Ramos (cell line): ENCODE measurements around the gene ZNF521.

Source experiments
- in situ Hi-C: fragments of 300-500 bp; cut with MboI; formaldehyde crosslinking; loops from one replicate; pipeline ENCODE4 v1.14.3; 2022; ENCODE audit warnings: low sequenced_read_pairs; ENCODE audit not compliant: unreplicated experiment

Gene ZNF521

DNA sequence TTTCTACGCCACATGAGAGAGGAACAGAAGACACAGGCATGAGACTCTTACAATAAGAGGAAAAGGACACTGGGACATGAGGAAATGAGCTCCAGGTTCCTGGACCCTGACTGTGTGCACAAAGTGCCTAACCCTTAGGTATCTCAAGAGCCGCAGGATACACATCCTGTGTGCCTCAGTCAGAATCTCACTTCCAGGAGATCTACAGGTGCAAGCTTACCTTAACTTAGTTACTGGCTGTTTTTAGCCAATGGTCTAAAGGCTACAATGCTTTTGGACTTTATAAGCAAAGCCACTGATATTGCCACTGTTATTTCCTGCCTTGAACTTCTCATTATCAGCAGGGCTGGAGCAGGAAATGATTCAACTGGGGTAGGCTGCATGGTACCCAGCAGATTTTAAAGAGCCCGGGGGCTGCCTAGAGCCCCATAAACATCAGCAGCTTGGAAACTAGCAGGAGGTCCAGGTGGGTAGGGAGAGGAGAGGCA lies 254.4 kb downstream of the ZNF521 start:
- in situ Hi-C loops: no loop called here

DNA sequence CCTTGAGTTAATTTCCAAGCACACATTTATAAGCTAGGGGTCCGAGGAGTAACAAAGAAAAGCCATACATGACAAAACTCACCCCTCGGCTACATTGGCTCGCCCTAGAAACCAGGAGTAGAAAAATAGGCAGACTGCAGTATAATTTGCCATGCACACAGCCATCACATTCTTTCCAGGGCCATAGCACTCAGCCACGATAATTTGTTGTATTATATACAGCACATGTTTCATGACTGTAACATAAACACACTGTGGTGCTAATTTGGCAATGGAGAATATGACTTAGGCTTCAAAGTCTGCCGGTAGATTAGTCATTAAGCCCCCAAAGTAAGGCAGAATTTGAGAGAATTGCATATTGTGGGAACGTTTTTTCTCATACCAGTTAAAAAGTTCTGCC lies 254.9 kb downstream of the ZNF521 start:
- in situ Hi-C loops: no loop called here

DNA sequence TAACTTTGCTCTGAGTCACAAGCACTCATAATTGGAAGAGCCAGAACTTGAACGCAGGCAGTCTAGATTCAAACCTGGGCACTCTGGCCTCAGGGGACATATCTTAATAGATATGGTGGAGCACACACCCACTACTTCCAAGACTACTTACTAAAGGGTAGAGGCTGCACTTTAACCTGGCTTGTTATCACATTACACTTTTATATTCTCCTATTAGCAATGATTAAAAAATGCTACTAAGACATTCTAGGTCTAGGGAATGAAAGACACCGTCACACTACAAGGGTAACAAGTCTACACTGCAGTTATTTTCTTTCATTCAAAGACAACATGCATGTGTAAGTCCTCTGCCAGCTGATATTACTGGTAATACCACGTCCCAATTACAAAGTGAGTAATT lies 258.8 kb downstream of the ZNF521 start:
- in situ Hi-C loops: no loop called here

DNA sequence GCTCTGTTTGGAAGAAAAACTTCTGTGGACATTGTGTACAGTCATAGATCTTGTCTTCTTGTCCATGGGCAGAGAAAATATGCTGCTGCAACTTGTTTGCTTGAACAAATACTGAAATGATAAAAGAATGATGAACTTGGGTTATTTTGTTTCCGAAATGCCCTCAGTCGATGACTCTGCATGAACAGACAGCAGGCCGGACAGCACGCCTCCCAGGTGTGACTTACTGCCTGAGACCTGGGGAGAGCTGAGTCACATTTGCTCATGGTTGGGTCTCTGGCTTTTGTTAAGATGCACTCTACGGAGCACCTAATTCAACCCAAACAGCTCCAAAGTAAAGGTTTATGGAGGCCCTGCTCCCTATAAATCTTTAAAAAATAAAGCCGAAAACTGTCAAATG lies 262.5 kb downstream of the ZNF521 start:
- in situ Hi-C loops: no loop called here

DNA sequence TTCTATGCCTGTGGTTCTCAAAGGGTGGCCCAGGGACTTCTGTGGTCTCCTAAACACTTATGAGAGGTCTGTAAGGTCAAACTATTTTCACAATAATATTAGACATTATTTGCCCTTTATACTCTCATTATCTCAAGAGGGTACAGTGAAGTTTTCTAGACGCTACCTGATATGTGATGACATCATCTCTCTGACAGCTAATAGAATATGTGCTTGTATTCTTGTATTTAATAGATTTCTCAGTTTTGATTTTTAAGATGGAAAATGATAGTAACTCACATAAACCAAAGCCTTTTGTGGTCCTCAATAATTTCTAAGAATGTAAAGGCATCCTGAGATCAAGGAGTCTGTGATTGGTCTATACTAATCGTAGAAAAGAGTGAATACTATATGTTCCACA lies 265.1 kb downstream of the ZNF521 start:
- in situ Hi-C loops: no loop called here

DNA sequence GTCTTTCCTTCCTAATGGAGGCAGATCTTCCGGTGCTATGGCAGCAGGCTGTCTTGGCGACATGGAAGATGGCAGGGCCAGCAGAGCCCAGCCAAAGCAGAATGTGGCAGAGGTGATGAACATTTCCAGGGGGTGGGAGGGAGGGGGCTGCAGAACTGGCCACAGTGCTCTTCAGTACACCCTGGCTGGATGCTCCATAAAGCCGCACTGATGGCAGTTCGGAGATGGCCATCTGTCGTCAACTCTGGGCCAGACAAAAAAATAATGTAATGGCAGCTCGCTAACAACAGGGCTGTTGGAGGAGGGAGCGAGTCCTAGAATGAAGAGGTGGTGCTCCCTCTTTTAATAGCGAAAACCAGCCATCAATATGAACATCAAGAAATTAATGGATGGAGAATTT lies 271.0 kb downstream of the ZNF521 start:
- in situ Hi-C loops: no loop called here

DNA sequence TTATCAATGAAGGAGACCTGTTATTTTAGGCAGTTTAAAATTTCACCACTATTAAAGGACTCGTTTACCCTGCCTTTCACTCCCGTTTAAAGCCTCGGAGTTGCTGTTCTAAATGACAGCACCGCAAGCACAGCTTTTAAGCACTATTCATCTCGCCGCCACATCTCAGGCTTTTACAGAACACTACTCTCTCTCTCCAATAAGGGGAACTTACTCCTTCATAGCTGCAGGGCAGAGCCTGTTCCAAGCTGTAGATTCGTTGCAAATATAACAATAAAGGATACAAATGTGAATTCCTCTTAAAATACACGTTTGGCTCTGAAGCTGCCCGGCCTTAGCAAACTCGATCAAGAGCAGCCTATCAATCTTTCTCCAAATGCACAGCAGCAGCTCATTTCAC lies 271.8 kb downstream of the ZNF521 start:
- in situ Hi-C loops: no loop called here

DNA sequence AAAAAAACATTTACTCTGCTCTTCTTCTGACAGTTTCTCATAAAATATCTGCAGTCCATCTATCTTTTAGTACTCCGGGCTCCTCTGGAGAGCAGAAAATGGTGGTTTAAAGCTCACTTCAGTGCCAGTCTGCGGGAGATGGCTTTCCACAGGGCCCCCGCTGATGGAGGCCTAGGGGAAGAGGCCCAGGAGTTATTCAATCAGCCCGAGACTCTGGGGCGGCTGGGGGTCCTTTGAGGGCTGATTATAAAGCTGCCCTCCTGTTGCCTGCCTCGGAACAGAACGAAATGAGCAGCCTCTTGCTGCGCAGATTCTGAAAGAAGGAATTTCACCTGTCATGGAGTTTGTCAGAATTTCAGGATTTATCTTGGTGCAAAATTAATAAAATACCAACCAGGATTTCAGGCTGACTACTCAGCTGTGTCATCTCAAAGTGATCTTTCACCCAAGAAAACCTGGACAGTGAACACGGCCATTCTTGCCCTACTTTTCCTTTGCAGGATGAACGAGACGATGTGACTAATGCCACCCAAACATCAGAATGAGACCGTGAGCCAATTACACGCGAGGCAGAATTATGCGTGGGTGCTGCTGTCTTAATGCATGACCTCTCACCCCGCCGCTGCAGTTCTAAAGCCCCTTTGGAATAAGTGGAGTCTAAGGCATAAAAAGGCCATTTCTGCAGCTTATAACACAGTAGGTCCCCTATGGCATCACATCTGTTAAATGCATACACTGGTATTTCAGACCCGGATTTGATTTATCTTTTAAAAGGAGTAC lies 273.8 kb downstream of the ZNF521 start:
- in situ Hi-C loops: no loop called here

DNA sequence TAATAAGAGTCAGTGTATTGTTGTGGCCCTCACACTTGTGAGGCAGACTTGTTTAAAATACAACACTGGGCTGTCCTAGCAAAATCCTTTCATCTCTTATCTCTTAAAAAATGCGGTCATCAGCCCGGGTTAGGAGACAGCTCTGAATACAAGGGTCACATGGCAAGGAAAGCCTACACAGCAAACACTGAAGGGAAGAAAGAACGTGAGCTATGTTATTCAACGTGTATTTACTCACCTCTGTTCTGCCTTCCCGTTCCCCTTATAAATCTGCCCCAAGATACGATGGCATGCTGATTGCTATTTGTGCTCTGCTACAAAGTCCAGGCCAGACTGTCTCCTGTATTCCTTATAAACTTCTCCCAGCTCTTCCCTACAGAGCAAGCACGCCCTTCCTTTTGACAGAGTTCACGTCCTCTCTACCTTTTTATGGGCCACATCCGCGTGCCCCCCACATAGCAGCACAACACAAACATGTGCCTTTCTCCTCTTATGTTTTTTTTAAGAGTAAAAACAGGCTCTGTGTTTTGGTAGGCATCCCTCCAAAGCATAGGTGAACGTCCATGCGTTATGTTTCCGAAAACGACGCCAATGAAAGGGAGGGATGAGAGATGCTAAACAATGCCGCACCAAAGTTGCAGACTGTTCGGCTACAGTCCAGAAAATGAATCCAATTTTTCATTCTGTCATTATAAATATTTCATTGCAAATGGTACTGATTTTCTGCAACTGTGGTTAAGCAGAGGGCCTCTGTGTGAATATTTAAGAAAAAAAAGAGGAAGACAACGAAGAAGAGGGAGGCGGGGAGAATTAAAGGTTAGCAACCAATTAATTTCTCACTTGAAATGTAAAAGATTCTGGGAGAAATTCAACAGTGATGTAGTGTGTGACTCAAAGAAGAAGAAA lies 274.7 kb downstream of the ZNF521 start:
- in situ Hi-C loops: no loop called here

DNA sequence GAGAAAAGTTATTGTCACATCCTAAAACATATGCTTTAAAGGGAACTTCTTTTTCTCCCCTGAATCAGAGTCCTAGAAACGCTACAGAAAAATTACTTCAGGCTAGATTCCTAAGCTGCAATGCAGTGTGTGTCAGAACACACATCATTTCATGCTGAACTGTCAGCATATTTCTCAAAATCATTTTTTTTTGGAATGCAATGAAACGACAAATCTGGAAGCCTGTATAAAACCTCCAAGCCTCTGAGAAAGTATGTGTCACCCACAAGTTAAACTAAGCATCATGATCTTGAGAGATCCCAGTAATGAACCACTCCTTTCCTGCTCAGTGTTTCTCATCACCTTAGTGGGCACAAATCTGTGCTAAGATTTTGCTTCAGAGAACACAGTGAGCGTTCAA lies 276.2 kb downstream of the ZNF521 start:
- in situ Hi-C loops: no loop called here

DNA sequence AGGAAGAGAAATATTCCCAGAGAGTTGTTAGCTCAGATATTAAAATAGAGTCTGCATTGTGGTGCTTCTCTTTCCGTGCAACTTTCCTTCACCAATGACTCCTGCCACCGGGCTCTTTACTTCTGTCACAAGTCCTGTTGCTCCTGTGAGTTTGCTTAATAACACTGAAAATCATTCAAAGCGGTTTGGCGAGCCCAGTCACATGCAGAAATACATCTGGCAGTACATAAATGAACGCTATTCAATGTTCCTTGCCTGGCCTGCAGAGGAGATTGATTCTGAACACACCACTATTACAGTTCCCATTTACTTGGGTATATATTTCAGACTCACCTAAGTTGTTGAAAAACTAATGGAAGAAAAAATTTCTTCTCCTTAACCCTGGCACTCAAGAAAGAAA lies 276.6 kb downstream of the ZNF521 start:
- in situ Hi-C loops: no loop called here

DNA sequence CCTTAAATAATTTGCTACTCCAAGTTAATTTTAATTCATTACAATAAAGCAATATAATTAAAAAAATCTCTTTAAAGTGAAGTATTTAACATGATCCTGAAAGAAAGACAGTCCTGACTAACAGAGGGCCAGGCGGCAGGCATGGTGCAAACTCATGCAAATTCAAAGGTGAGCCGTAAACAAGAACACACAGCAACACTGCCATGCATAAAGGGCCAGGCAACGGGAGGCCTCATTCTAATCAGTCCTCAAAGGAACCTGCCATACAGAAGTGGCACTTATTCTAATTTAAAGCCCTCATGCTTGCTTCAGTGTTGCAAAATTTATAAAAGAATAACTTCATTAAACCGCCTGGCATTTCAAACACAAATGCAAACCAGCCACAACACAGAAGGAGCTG lies 277.0 kb downstream of the ZNF521 start:
- in situ Hi-C loops: no loop called here

DNA sequence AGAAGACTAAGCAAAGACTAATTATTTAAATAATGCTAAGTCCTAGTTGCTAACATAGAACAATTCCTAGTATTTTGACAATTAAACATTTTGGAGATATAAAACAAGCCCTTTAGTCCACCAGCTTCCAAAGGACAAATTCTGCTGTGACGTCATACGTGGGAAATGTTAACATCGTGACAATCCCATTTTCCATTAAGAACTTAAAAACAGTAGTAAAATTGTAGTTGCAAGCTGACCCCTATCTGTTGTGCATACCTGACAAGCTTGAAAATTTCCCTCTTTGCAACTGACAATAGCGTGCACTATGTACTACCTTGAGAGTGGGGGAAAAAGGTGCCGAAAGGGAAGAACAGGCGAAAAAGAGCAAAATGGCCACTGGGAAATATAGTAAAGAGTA lies 279.8 kb downstream of the ZNF521 start:
- in situ Hi-C loops: no loop called here

DNA sequence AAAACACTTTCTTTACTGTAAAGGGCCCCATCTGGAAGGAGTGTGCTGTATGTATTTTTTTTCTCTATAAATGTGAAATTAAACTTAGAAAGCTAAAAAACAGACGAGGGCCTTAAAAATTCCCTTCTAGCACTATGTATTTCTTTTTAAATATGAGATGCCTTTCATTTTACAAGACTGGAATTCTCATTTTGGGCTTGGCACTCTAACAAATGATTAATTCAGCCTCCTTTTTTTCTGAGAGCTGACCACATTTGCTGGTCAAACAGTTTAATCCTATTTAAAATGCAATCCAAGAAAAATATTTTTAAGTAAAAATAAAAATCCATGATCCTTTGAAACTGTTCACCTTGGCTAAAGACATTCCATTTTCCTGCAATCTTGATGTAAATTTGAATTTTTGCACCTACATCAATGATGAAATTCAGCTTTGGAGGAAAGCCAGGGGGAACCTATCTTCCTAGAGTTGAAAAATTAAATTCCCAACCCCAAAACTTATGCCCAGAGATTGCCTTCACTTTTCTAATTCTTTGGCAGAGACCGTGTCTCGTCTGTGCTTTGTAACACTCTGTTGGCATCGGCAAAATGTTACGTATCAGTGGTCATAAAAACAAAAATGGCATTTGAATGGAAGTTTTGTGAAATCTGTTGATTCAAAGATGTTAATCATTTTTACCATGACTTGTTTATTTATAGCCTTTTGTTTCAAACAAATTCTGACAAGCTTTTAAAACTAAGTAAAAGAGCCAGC lies 284.5 kb downstream of the ZNF521 start:
- in situ Hi-C loops: no loop called here

DNA sequence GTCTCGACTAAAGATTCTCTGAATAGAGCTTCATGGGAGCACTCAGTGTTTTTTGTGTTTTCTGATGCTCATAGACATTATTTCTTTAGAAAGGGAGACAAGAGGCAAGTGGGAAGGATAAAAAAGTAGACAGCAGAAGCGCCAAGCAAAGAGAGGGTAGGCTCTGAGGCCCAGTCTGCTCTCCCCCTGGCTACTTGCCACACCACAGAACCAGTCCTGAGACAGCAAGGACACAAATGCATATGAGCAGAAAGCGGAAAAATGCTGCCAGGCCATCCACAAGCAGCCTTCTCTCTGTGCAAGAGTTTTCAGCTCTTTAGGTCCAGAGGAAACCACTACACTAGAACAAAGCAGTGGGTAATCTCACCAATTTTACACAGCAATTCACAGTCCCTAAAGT lies 285.4 kb downstream of the ZNF521 start:
- in situ Hi-C loops: no loop called here

DNA sequence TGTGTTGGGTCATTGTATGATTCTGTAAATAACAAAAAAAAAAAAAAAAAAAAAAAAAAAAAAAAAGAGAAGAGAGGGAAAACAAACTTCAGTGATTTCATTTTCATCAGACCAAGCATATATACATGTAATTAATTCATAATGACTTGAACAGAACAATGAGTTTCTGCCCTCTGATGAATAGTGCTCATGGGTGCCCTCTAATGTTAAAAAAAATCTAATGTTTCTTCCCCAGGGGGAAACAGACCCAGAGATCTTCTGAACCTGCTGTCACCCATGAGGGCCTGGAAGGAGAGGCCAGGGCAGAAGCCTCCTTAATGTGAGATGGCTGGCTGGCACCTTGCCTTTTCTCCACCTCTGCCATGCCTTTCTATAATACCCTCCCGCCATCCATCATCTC lies 289.2 kb downstream of the ZNF521 start:
- in situ Hi-C loops: no loop called here

DNA sequence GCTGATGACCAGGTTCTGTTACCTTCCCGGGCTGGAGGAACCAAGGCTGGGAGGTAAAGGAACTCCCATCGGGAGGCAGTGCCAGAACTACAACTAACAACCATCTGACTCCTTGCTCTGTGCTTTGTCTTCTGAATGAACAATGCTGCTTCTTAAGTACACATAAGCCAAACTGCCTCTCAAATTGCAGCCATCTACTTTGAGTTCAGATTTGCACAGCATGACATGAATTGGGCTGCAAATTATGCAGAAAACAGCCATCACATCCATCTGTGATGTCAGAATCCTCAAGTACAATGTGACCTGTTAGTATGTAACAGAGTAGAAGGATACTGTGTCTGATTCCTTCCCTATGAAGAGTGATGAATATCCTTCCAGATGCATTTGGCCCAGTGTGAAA lies 290.6 kb downstream of the ZNF521 start:
- in situ Hi-C loops: no loop called here

DNA sequence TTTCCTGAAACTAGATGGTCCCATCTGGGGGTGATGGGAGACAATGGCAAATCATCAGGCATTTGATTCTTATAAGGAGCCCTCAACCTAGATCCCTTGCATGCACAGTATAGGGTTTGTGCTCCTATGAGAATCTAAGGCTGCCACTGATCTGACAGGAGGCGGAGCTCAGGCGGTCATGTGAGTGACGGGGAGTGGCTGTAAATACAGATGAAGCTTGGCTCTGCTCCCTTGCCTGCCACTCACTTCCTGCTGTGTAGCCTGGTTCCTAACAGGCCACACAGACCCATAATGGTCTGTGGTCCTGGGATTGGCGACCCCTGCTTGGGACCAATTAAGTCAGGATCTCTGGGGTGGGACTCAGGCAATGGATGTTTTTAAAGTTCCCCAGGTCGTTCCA lies 293.4 kb downstream of the ZNF521 start:
- in situ Hi-C loops: loop anchor here (10.0 kb wide), 1 partner anchor 56 kb away; no protein-coding TSS in a partner anchor

DNA sequence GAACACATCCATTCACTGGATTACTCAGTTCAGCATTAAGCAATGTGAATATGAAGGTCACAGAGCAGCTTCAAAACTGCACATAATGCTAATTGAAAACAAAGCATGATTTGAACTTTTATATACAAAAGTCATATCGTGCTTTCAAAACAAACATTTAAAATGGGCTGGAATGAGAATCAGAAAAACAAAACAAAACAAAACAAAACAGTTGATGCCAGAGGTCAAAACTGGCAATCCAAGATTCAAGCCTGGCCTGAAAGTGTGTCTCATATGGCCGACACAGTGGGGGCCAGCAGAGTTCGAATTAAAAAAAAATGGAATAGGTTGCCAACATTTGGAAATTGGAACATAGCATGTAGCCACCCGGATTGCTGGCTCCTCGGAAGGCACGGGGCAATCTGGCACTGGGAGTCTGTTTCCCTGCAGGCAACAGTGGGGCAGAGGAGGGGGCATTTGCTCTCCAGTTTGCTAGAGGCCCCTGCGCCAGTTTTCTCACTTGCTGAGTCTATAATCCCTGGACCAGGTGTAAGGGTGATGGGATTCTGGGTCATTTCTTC lies 294.4 kb downstream of the ZNF521 start:
- in situ Hi-C loops: loop anchor here (10.0 kb wide), 1 partner anchor 57 kb away; no protein-coding TSS in a partner anchor

DNA sequence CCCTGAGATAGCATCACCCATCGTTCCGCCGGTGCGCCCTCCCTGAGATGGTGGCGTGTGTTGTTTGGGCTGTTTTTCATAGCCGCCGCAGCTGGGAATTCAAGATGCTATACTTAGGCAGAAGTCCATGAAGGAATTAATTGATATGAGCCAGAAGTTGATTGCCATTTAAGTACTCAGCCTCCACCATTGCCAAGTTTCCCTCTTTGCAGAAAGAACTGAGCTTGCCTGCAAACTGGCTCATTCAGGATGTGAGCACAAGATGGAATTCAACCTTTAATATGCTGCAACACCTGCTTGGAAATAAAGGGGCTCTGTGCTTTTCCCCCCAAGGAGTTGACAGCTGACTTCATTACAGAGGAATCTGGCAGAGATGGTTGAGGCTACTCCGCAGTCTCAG lies 295.5 kb downstream of the ZNF521 start:
- in situ Hi-C loops: loop anchor here (10.0 kb wide), 1 partner anchor 58 kb away; no protein-coding TSS in a partner anchor
